Stomach (tissue), 9 donors: ENCODE measurements around the gene HIBADH. TPM values are rescaled to one million over a fixed set of nuclear protein-coding genes. Genes with fewer than 3 reads are reported as not detected.
"Not testable (repeated sequence)": the region's sequence is repeated elsewhere in the genome, so short reads cannot be mapped to it uniquely, and the experiment has no call there.

Source experiments
- DNase-seq, 2 donors: peaks; one replicate each; pipeline versions ENCODE4 v3.0.0 to v3.0.0-alpha.2; 2013 to 2019
- H3K27ac ChIP-seq, 5 donors: fragments of 200-600 bp in 4 of 5; sonication (generic) in 4 of 5; one replicate each; pipeline ENCODE4 v1.5.1; 2013 to 2019; ENCODE audit warnings: mild to moderate bottlenecking in 1 of 5, moderate library complexity in 1 of 5
- H3K27me3 ChIP-seq, 3 donors: fragments of 200-600 bp; sonication (generic); one replicate each; pipeline ENCODE4 v1.5.1; 2017 to 2019; ENCODE audit warnings: mixed run types in 1 of 3
- H3K36me3 ChIP-seq, 4 donors: fragments of 200-600 bp; sonication (generic); 1 replicate in 3 of 4; 2 replicates in 1 of 4; pipeline ENCODE4 v1.5.1; 2016 to 2019
- H3K4me1 ChIP-seq, 4 donors: fragments of 200-600 bp; sonication (generic); one replicate each; pipeline ENCODE4 v1.5.1; 2016 to 2019
- H3K4me3 ChIP-seq, 4 donors: fragments of 200-600 bp; sonication (generic) in 3 of 4; one replicate each; pipeline ENCODE4 v1.5.1; 2016 to 2019; ENCODE audit warnings: mild to moderate bottlenecking in 1 of 4
- H3K9me3 ChIP-seq, 4 donors: fragments of 200-600 bp; sonication (generic); one replicate each; pipeline ENCODE4 v1.5.1; 2016 to 2019
- CTCF ChIP-seq, 7 experiments: fragments of 450-650 bp in 4 of 7; fragments of 200-600 bp in 3 of 7; sonication (generic) in 3 of 7; IDR thresholded peaks; one replicate each; pipeline ENCODE4 v1.5.1; 2016 to 2019; ENCODE audit warnings: antibody characterized with exemption in 7 of 7, control low read depth in 2 of 7, mild to moderate bottlenecking in 1 of 7
- EP300 ChIP-seq: sonication (generic); formaldehyde crosslinking; IDR thresholded peaks from one replicate; pipeline ENCODE4 v1.6.1; 2017; ENCODE audit warnings: antibody characterized with exemption
- POLR2A ChIP-seq, 4 donors: fragments of 450-650 bp; IDR thresholded peaks; one replicate each; pipeline ENCODE4 v1.6.1; 2016; ENCODE audit warnings: antibody characterized with exemption in 4 of 4, control low read depth in 2 of 4, mild to moderate bottlenecking in 1 of 4, moderate library complexity in 1 of 4
- POLR2AphosphoS5 ChIP-seq, 3 donors: sonication (generic); formaldehyde crosslinking; IDR thresholded peaks; one replicate each; pipeline ENCODE4 v1.6.1; 2016; ENCODE audit warnings: antibody characterized with exemption in 3 of 3
- WGBS, 5 donors: extraction: QIAGEN DNeasy Blood & Tissue Kit in 3 of 5; methylation state at CpG; one replicate each; pipeline versions ENCODE4 v1.1.5 to v1.1.7; 2013 to 2018; 5-methylcytosine and 5-hydroxymethylcytosine counted together
- intact Hi-C: fragments of 100-400 bp; cut with DNase I; formaldehyde crosslinking; loops from one replicate; pipeline ENCODE4 v1.15.1; 2023; ENCODE audit warnings: low total_unique reads
- polyA plus RNA-seq, 3 donors: library from polyadenylated mRNA; stranded (reverse); fragments of 200-250 nt; gene quantifications; one replicate each; pipeline ENCODE4 v1.2.3, GENCODE V29; 2013
- total RNA-seq, 5 donors: library from RNA; depleted of rRNA; stranded (reverse); fragments of >200 nt; gene quantifications; one replicate each; pipeline versions ENCODE4 v1.1.0 to v1.2.3, GENCODE V29; 2014 to 2016
- donor health status: healthy with polysubstance abuse.
- donor health status: Bipolar disorder and iron deficiency.
- donor health status: healthy.

The HIBADH gene
- total and polyA plus RNA-seq, 8 donors, result 17.5 to 65.2 (median 45.8) TPM

- intact Hi-C loops, result no loop called here
- H3K36me3 ChIP-seq, result no peaks in the 10 kb centered on the region
- no peak for TF ChIP-seq CTCF (IDR thresholded peaks at IDR 0.05)
- no peak for TF ChIP-seq EP300
- no peak overlapping the region for H3K27ac ChIP-seq
- whole genome bisulfite sequencing, 5 donors, result 78 to 95% (median 82%) methylated on average over 2 of the region's 2 CpGs
- no peaks in the 10 kb centered on the region for H3K27me3 ChIP-seq
- no peak for DNase-seq
- H3K4me1 ChIP-seq, result no peaks in the 10 kb centered on the region
- H3K4me3 ChIP-seq, result no peak overlapping the region
- peaks cover 0 to 4% (median 0%) of the 10 kb centered on the region in 4 donors for H3K9me3 ChIP-seq
Measured at GRCh38 chr7:27510541-27510940, 152.1 kb downstream of the HIBADH start.

- H3K27ac ChIP-seq, intact Hi-C loops, H3K9me3 ChIP-seq, H3K4me1 ChIP-seq, H3K27me3 ChIP-seq, H3K36me3 ChIP-seq, DNase-seq, H3K4me3 ChIP-seq: not testable (repeated sequence)
- WGBS, 5 donors, result 90 to 96% (median 94%) methylated on average over 2 of the region's 2 CpGs
Measured at GRCh38 chr7:27501879-27502278, 160.8 kb downstream of the HIBADH start.

GRCh38 chr7:27501001-27501400 is 161.7 kb downstream of the HIBADH start:
- H3K9me3 ChIP-seq, result no peaks in the 10 kb centered on the region
- 74 to 83% (median 78%) methylated on average over 6 of the region's 6 CpGs for WGBS, 5 donors
- H3K36me3 ChIP-seq, result no peaks in the 10 kb centered on the region
- no peaks in the 10 kb centered on the region for H3K4me1 ChIP-seq
- H3K27me3 ChIP-seq, result no peaks in the 10 kb centered on the region
- H3K4me3 ChIP-seq, result no peak overlapping the region
- no peak for DNase-seq
- intact Hi-C loops, result no loop called here
- no peak overlapping the region for H3K27ac ChIP-seq
- TF ChIP-seq CTCF (IDR thresholded peaks at IDR 0.05) (no peak), POLR2A (IDR thresholded peaks at IDR 0.05) (no peak), POLR2AphosphoS5 (IDR thresholded peaks at IDR 0.05) (no peak), EP300 (no peak)

GRCh38 chr7:27492224-27492623 is 170.5 kb downstream of the HIBADH start:
- 83 to 96% (median 93%) methylated on average over 5 to 11 of the region's 11 CpGs for WGBS, 5 donors
- intact Hi-C loops, result no loop called here
- Histone ChIP-seq H3K27me3 (peaks cover 0 to 5% (median 0%) of the 10 kb centered on the region in 3 donors), H3K4me1 (no peaks in the 10 kb centered on the region), H3K36me3 (no peaks in the 10 kb centered on the region), H3K4me3 (no peak overlapping the region), H3K9me3 (peaks cover 0 to 26% (median 7%) of the 10 kb centered on the region in 4 donors), H3K27ac (no peak overlapping the region)
- no peak for TF ChIP-seq POLR2AphosphoS5 (IDR thresholded peaks at IDR 0.05)
- TF ChIP-seq EP300, result no peak
- TF ChIP-seq POLR2A (IDR thresholded peaks at IDR 0.05), result no peak
- TF ChIP-seq CTCF (IDR thresholded peaks at IDR 0.05), result no peak
- no peak for DNase-seq

GRCh38 chr7:27491534-27491933 is 171.1 kb downstream of the HIBADH start:
- no peak overlapping the region for H3K27ac ChIP-seq
- peaks cover 0 to 26% (median 7%) of the 10 kb centered on the region in 4 donors for H3K9me3 ChIP-seq
- no peak for DNase-seq
- intact Hi-C loops, result no loop called here
- H3K27me3 ChIP-seq, result peaks cover 0 to 5% (median 0%) of the 10 kb centered on the region in 3 donors
- no peaks in the 10 kb centered on the region for H3K4me1 ChIP-seq
- H3K36me3 ChIP-seq, result no peaks in the 10 kb centered on the region
- no peak for TF ChIP-seq EP300
- TF ChIP-seq CTCF (IDR thresholded peaks at IDR 0.05), result no peak
- no peak for TF ChIP-seq POLR2A (IDR thresholded peaks at IDR 0.05)
- no peak for TF ChIP-seq POLR2AphosphoS5 (IDR thresholded peaks at IDR 0.05)
- 94 to 98% (median 97%) methylated on average over 12 to 21 of the region's 21 CpGs for WGBS, 5 donors
- H3K4me3 ChIP-seq, result no peak overlapping the region
